Naive B cell (primary cell): ENCODE measurements around the gene SNX25. TPM values are rescaled to one million over a fixed set of nuclear protein-coding genes. Genes with fewer than 3 reads are reported as not detected.

Experiments used
- ATAC-seq, 2 donors: fragments of 150-1000 bp; cut with Tn5 transposase; 2 replicates each; pipeline ENCODE4 v1.10.0; 2021; ENCODE audit warnings: low read depth in 2 of 2, mild to moderate bottlenecking in 2 of 2, moderate library complexity in 2 of 2
- DNase-seq: peaks from one replicate; pipeline ENCODE4 v3.0.0; 2022
- H3K27ac Mint-ChIP-seq, 6 donors: one replicate each; pipeline ENCODE4 v1.8.0; 2020 to 2022; ENCODE audit warnings: mild to moderate bottlenecking in 6 of 6, mixed read lengths in 6 of 6, moderate library complexity in 5 of 6, inconsistent platforms in 2 of 6
- H3K27me3 Mint-ChIP-seq, 3 donors: one replicate each; pipeline ENCODE4 v1.8.0; 2021 to 2022; ENCODE audit warnings: mixed read lengths in 3 of 3, mild to moderate bottlenecking in 1 of 3
- H3K36me3 Mint-ChIP-seq, 2 donors: one replicate each; pipeline ENCODE4 v1.8.0; 2020 to 2022; ENCODE audit warnings: mixed read lengths in 2 of 2, inconsistent platforms in 1 of 2, mild to moderate bottlenecking in 1 of 2
- H3K4me1 Mint-ChIP-seq, 3 donors: one replicate each; pipeline ENCODE4 v1.8.0; 2020 to 2022; ENCODE audit warnings: mixed read lengths in 3 of 3, inconsistent platforms in 1 of 3, mild to moderate bottlenecking in 1 of 3, moderate library complexity in 1 of 3
- H3K4me3 Mint-ChIP-seq, 8 donors: one replicate each; pipeline ENCODE4 v1.8.0; 2020 to 2022; ENCODE audit warnings: mild to moderate bottlenecking in 8 of 8, mixed read lengths in 8 of 8, moderate library complexity in 8 of 8, inconsistent platforms in 2 of 8
- H3K9me3 Mint-ChIP-seq, 7 donors: one replicate each; pipeline ENCODE4 v1.8.0; 2020 to 2022; ENCODE audit warnings: mixed read lengths in 7 of 7, mild to moderate bottlenecking in 5 of 7, inconsistent platforms in 2 of 7, moderate library complexity in 1 of 7
- polyA plus RNA-seq, 6 donors: library from polyadenylated mRNA; unstranded; fragments of 300-500 nt; fragmentation: Illumina TruSeq; gene quantifications; one replicate each; pipeline ENCODE4 v1.2.3, GENCODE V29; 2021; ENCODE audit warnings: low read depth in 6 of 6

SNX25 gene
- polyA plus RNA-seq, 6 donors from 2014 or later, result 10.8 to 28.1 (median 16.8) TPM

DNA sequence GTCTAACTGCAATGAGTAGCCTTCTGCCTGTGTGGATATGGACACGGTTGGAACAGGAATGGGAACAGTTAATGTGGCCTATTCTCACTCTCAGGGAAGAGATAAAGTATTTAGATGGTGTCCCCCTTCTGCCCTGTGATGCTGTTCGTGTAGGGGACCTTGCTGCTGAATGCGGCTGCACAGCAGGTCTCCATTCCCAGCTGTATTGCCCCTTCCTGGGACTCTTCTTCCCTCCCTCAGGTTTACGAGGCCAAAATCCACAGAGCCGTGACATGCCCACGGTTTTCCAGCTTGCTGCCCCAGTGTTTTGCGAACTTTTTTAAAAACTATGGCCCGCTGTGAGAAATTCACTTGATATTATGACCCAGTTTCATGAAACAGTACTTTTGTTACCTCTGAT, 50.3 kb downstream of the SNX25 start:
- H3K9me3 Mint-ChIP-seq, result no peaks in the 10 kb centered on the region
- no peak for ATAC-seq
- no peaks in the 10 kb centered on the region for H3K27me3 Mint-ChIP-seq
- DNase-seq, result no peak
- peaks cover 12 to 53% (median 19%) of the 10 kb centered on the region in 3 donors for H3K4me1 Mint-ChIP-seq
- peak overlapping the region in 2 of 6 donors; percentile 13 to 74 for H3K27ac Mint-ChIP-seq
- H3K4me3 Mint-ChIP-seq, result no peak overlapping the region
- peaks cover under 1 to 8% of the 10 kb centered on the region in 2 donors for H3K36me3 Mint-ChIP-seq

DNA sequence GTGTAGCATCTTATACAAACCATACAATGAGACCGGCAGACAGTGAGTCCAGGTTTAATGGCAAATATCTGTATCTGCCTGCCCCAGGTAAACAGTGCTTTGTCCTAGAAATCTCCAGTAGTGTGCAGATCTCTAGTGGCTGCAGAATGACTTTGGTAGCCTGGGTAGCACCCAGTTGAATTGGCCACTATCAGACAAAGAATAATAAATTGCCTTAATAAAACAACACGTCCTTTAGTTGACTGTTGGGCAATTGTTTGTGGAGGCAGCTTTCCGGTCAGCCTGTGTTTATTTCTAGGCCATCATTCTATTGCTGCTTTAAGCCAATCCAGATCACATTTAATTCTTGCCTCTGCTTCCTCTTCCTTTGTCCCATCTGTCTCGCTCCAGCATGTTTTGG, 52.5 kb downstream of the SNX25 start:
- Mint-ChIP-seq H3K9me3 (no peaks in the 10 kb centered on the region), H3K4me1 (peaks cover 18 to 51% (median 19%) of the 10 kb centered on the region in 3 donors), H3K27me3 (no peaks in the 10 kb centered on the region), H3K36me3 (peaks cover 5 to 8% of the 10 kb centered on the region in 2 donors), H3K4me3 (no peak overlapping the region), H3K27ac (no peak overlapping the region)
- no peak for DNase-seq
- no peak for ATAC-seq

GRCh38 chr4:185263419-185263818, 54.0 kb downstream of the SNX25 start:
- no peak overlapping the region for H3K4me3 Mint-ChIP-seq
- no peaks in the 10 kb centered on the region for H3K9me3 Mint-ChIP-seq
- H3K27me3 Mint-ChIP-seq, result no peaks in the 10 kb centered on the region
- ATAC-seq (peak; percentile 45 to 47), DNase-seq (no peak)
- peaks cover 18 to 41% (median 19%) of the 10 kb centered on the region in 3 donors for H3K4me1 Mint-ChIP-seq
- peak overlapping the region in 2 of 6 donors; percentile 31 to 36 for H3K27ac Mint-ChIP-seq
- peaks cover 12 to 16% of the 10 kb centered on the region in 2 donors for H3K36me3 Mint-ChIP-seq

GRCh38 chr4:185265942-185266341, 56.5 kb downstream of the SNX25 start:
- ATAC-seq, result peak; percentile 94 to 95
- Mint-ChIP-seq H3K4me3 (no peak overlapping the region), H3K27ac (peak overlapping the region in 1 of 6 donors; percentile 19), H3K27me3 (no peaks in the 10 kb centered on the region), H3K4me1 (peaks cover 16 to 38% (median 19%) of the 10 kb centered on the region in 3 donors), H3K36me3 (peaks cover 22 to 24% of the 10 kb centered on the region in 2 donors), H3K9me3 (no peaks in the 10 kb centered on the region)
- peak; percentile 26 for DNase-seq

GRCh38 chr4:185269286-185269685, 59.9 kb downstream of the SNX25 start:
- ATAC-seq (no peak), DNase-seq (no peak)
- H3K27me3 Mint-ChIP-seq, result no peaks in the 10 kb centered on the region
- H3K27ac Mint-ChIP-seq, result peak overlapping the region in 2 of 6 donors; percentile 28 to 54
- H3K4me1 Mint-ChIP-seq, result peaks cover 10 to 22% (median 20%) of the 10 kb centered on the region in 3 donors
- no peak overlapping the region for H3K4me3 Mint-ChIP-seq
- no peaks in the 10 kb centered on the region for H3K9me3 Mint-ChIP-seq
- peaks cover 23 to 25% of the 10 kb centered on the region in 2 donors for H3K36me3 Mint-ChIP-seq

GRCh38 chr4:185270037-185270436, 60.6 kb downstream of the SNX25 start:
- no peaks in the 10 kb centered on the region for H3K9me3 Mint-ChIP-seq
- H3K4me3 Mint-ChIP-seq, result no peak overlapping the region
- peak overlapping the region in 1 of 6 donors; percentile 3 for H3K27ac Mint-ChIP-seq
- H3K36me3 Mint-ChIP-seq, result peaks cover 23 to 25% of the 10 kb centered on the region in 2 donors
- DNase-seq (no peak), ATAC-seq (no peak)
- H3K27me3 Mint-ChIP-seq, result no peaks in the 10 kb centered on the region
- peaks cover 12 to 26% (median 18%) of the 10 kb centered on the region in 3 donors for H3K4me1 Mint-ChIP-seq

DNA sequence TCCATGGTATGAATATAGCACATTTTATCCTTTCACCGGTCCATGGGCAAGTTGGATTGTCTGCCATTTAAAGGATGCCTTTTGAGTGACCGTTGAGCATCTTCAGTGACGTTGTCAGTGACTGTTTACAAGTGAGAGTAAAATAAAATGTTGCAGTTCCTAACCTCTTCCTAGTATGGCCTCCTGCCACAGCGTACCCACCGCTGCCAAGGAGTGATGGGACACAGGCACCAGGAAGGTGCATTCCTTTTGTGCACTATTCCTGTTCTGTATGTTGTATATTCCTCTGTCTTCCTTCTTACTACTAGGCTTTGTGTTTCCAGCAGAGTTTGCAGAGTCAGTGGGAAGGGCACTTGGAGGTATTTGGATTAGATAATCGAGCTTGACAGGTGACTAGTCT, 61.5 kb downstream of the SNX25 start:
- Mint-ChIP-seq H3K27ac (peak overlapping the region in 1 of 6 donors; percentile 42), H3K4me3 (no peak overlapping the region), H3K36me3 (peaks cover 20 to 25% of the 10 kb centered on the region in 2 donors), H3K9me3 (no peaks in the 10 kb centered on the region), H3K4me1 (peaks cover 13 to 30% (median 21%) of the 10 kb centered on the region in 3 donors), H3K27me3 (no peaks in the 10 kb centered on the region)
- DNase-seq (no peak), ATAC-seq (no peak)

- Mint-ChIP-seq H3K27me3 (no peaks in the 10 kb centered on the region), H3K4me1 (peaks cover 20 to 42% (median 25%) of the 10 kb centered on the region in 3 donors), H3K36me3 (peaks cover 20 to 30% of the 10 kb centered on the region in 2 donors), H3K9me3 (no peaks in the 10 kb centered on the region), H3K27ac (no peak overlapping the region), H3K4me3 (no peak overlapping the region)
- DNase-seq, result no peak
- no peak for ATAC-seq
Observed at GRCh38 chr4:185272245-185272644, 62.8 kb downstream of the SNX25 start.

- Mint-ChIP-seq H3K9me3 (no peaks in the 10 kb centered on the region), H3K4me3 (no peak overlapping the region), H3K27me3 (no peaks in the 10 kb centered on the region), H3K27ac (peak overlapping the region in 2 of 6 donors; percentile 2 to 13), H3K4me1 (peaks cover 23 to 44% (median 35%) of the 10 kb centered on the region in 3 donors), H3K36me3 (peaks cover 9 to 16% of the 10 kb centered on the region in 2 donors)
- no peak for DNase-seq
- no peak for ATAC-seq
Observed at GRCh38 chr4:185275501-185275900, 66.1 kb downstream of the SNX25 start.

- DNase-seq, result no peak
- Mint-ChIP-seq H3K27me3 (no peaks in the 10 kb centered on the region), H3K4me1 (peaks cover 27 to 44% (median 38%) of the 10 kb centered on the region in 3 donors), H3K9me3 (no peaks in the 10 kb centered on the region), H3K36me3 (peaks cover 4 to 12% of the 10 kb centered on the region in 2 donors), H3K4me3 (peak overlapping the region in 2 of 8 donors; percentile 16 to 59), H3K27ac (peak overlapping the region in 3 of 6 donors; percentile 7 to 84 (median 13))
- no peak for ATAC-seq
Observed at GRCh38 chr4:185276036-185276435, 66.6 kb downstream of the SNX25 start.

GRCh38 chr4:185278716-185279115, 69.3 kb downstream of the SNX25 start:
- H3K27ac Mint-ChIP-seq, result peak overlapping the region in 1 of 6 donors; percentile 1
- ATAC-seq, result no peak
- no peaks in the 10 kb centered on the region for H3K27me3 Mint-ChIP-seq
- no peak overlapping the region for H3K4me3 Mint-ChIP-seq
- no peaks in the 10 kb centered on the region for H3K9me3 Mint-ChIP-seq
- no peak for DNase-seq
- peaks cover 4 to 8% of the 10 kb centered on the region in 2 donors for H3K36me3 Mint-ChIP-seq
- H3K4me1 Mint-ChIP-seq, result peaks cover 33 to 46% (median 38%) of the 10 kb centered on the region in 3 donors

DNA sequence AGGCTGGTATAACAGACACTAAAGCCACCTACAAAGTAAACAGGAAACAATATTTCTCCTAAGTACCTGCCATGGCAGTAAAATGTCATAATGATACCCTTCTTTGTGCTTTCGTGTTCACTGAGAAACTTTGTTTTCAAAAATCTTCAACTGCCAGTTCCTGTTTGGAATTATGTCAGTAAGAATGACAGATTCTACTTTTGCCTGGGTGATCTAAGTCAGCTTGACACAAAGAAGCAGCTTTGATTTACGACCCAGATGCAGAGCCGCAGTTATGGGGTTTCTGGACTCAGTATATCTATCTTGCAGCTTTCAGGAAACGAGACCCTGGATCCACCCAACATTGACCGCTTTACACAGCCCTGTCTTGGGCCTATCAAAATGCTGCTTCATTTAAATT, 71.2 kb downstream of the SNX25 start:
- Mint-ChIP-seq H3K27me3 (no peaks in the 10 kb centered on the region), H3K9me3 (no peaks in the 10 kb centered on the region), H3K4me1 (peaks cover 30 to 34% (median 34%) of the 10 kb centered on the region in 3 donors), H3K27ac (peak overlapping the region in 2 of 6 donors; percentile 44 to 90), H3K36me3 (peaks cover 8 to 10% of the 10 kb centered on the region in 2 donors), H3K4me3 (no peak overlapping the region)
- no peak for DNase-seq
- ATAC-seq, result no peak

- Mint-ChIP-seq H3K27me3 (no peaks in the 10 kb centered on the region), H3K4me1 (peaks cover 12 to 21% (median 17%) of the 10 kb centered on the region in 3 donors), H3K9me3 (no peaks in the 10 kb centered on the region), H3K27ac (peak overlapping the region in 1 of 6 donors; percentile 56), H3K36me3 (peaks cover 0 to 6% of the 10 kb centered on the region in 2 donors), H3K4me3 (no peak overlapping the region)
- DNase-seq (no peak), ATAC-seq (no peak)
Observed at GRCh38 chr4:185282968-185283367, 73.6 kb downstream of the SNX25 start.

DNA sequence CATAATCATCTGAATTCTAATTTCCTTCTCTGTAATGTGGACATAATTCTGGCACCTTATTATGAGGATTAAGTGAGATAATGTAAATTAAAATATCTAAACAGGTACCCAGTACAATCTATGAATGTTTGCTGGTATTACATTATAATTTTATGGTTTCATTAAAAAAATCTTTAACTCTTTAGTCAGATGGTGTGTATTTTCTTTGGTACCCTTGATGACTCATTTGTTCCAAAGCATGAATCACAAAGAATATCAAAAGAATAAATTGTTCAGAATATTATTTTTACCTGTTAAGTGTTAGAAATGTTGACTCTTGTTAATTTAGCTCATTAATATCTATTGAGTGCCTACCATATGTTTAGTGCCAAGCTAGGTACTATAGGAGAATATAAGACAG, 74.3 kb downstream of the SNX25 start:
- H3K4me3 Mint-ChIP-seq, result no peak overlapping the region
- peaks cover 6 to 9% of the 10 kb centered on the region in 2 donors for H3K36me3 Mint-ChIP-seq
- DNase-seq (no peak), ATAC-seq (no peak)
- H3K27me3 Mint-ChIP-seq, result no peaks in the 10 kb centered on the region
- H3K4me1 Mint-ChIP-seq, result peaks cover 7 to 17% (median 17%) of the 10 kb centered on the region in 3 donors
- no peaks in the 10 kb centered on the region for H3K9me3 Mint-ChIP-seq
- H3K27ac Mint-ChIP-seq, result peak overlapping the region in 1 of 6 donors; percentile 27
